NCI-H1417 treated with DMSO at 0.1 percent for 48 hours (cell line): ENCODE results near the gene IMMP2L.
"Not testable (repeated sequence)": the region's sequence is repeated elsewhere in the genome, so short reads cannot be mapped to it uniquely, and the experiment has no call there.

Source experiments
- DNase-seq: peaks from one replicate; lab custom pipeline; 2025; lab: John Stamatoyannopoulos, UW

Gene IMMP2L

GRCh38 chr7:111561904-111562732 is at the start of gene IMMP2L:
Gene IMMP2L (minus strand): TSS chr7:111562492.
- peak; percentile 64 for DNase-seq

GRCh38 chr7:111609483-111610254 is 47.4 kb upstream of the IMMP2L start:
- DNase-seq, result not testable (repeated sequence)

GRCh38 chr7:111607621-111608020 is 45.3 kb upstream of the IMMP2L start:
- DNase-seq, result no peak

GRCh38 chr7:111605246-111605645 is 43.0 kb upstream of the IMMP2L start:
- no peak for DNase-seq

- no peak for DNase-seq
Observed at GRCh38 chr7:111600091-111600490, 37.8 kb upstream of the IMMP2L start.

- no peak for DNase-seq
Observed at GRCh38 chr7:111595780-111596179, 33.5 kb upstream of the IMMP2L start.

- DNase-seq, result no peak
Observed at GRCh38 chr7:111594602-111595001, 32.3 kb upstream of the IMMP2L start.

- DNase-seq, result no peak
Observed at GRCh38 chr7:111593343-111593742, 31.1 kb upstream of the IMMP2L start.

- DNase-seq, result no peak
Observed at GRCh38 chr7:111588065-111588433, 25.8 kb upstream of the IMMP2L start.

GRCh38 chr7:111587410-111588064 is 25.2 kb upstream of the IMMP2L start:
- no peak for DNase-seq

GRCh38 chr7:111586711-111587409 is 24.6 kb upstream of the IMMP2L start:
- no peak for DNase-seq

- DNase-seq, result not testable (repeated sequence)
Observed at GRCh38 chr7:111581784-111582488, 19.6 kb upstream of the IMMP2L start.

GRCh38 chr7:111581207-111581606 is 18.9 kb upstream of the IMMP2L start:
- not testable (repeated sequence) for DNase-seq

GRCh38 chr7:111578754-111579153 is 16.5 kb upstream of the IMMP2L start:
- no peak for DNase-seq

GRCh38 chr7:111571720-111572119 is 9.4 kb upstream of the IMMP2L start:
- no peak for DNase-seq

GRCh38 chr7:111568870-111569462 is 6.7 kb upstream of the IMMP2L start:
- DNase-seq, result no peak

- DNase-seq, result no peak
Observed at GRCh38 chr7:111568419-111568818, 6.1 kb upstream of the IMMP2L start.

GRCh38 chr7:111564078-111564477 is 1.8 kb upstream of the IMMP2L start:
- DNase-seq, result no peak

- no peak for DNase-seq
Observed at GRCh38 chr7:111561654-111561903, 713 bp downstream of the IMMP2L start.

- no peak for DNase-seq
Observed at GRCh38 chr7:111560773-111561653, 1.3 kb downstream of the IMMP2L start.
